IMR-90 (cell line): ENCODE measurements around the gene FAM193B.

Experiments
- BHLHE40 ChIP-seq: fragments of 150-350 bp; IDR thresholded peaks from 2 replicates; pipeline ENCODE4 v1.6.1; 2016; ENCODE audit warnings: mild to moderate bottlenecking, low read depth, low read length
- CEBPB ChIP-seq: IDR thresholded peaks from 2 replicates; pipeline ENCODE4 v1.6.1; 2012; ENCODE audit warnings: low read depth, low read length, improper control_type of control experiment
- CHD1 ChIP-seq: IDR thresholded peaks from 2 replicates; pipeline ENCODE4 v1.6.1; 2012; ENCODE audit warnings: low read depth, low read length, improper control_type of control experiment
- CTCF ChIP-seq: conservative IDR thresholded peaks from 2 replicates; pipeline ENCODE4 v1.5.1; 2012; ENCODE audit warnings: mild to moderate bottlenecking, low read depth, low read length, improper control_type of control experiment
- MAFK ChIP-seq: IDR thresholded peaks from 2 replicates; pipeline ENCODE4 v1.6.1; 2012; ENCODE audit warnings: low read depth, low read length, improper control_type of control experiment
- NFE2L2 ChIP-seq: fragments of 150-350 bp; IDR thresholded peaks from 2 replicates; pipeline ENCODE4 v1.6.1; 2016; ENCODE audit warnings: low read depth, mild to moderate bottlenecking, low read length
- POLR2A ChIP-seq: IDR thresholded peaks from 2 replicates; pipeline ENCODE4 v1.6.1; 2012; ENCODE audit warnings: mild to moderate bottlenecking, low read depth, low read length
- RAD21 ChIP-seq: IDR thresholded peaks from 2 replicates; pipeline ENCODE4 v1.6.1; 2012; ENCODE audit warnings: low read length, improper control_type of control experiment
- RFX5 ChIP-seq: IDR thresholded peaks from 2 replicates; pipeline ENCODE4 v1.8.0; 2012; ENCODE audit warnings: low read depth, mild to moderate bottlenecking, low read length, moderate library complexity

- TF ChIP-seq RAD21 (no peak), BHLHE40 (no peak), CTCF (no peak), POLR2A (no peak), CEBPB (no peak), MAFK (no peak), CHD1 (no peak), RFX5 (no peak), NFE2L2 (no peak)
Observed at GRCh38 chr5:177598477-177598876, 44.1 kb upstream of the FAM193B start.
